Vagina (tissue), 2 donors: ENCODE results near the gene SPECC1L. TPM values are rescaled to one million over a fixed set of nuclear protein-coding genes. Genes with fewer than 3 reads are reported as not detected.
"Not testable (repeated sequence)": the region's sequence is repeated elsewhere in the genome, so short reads cannot be mapped to it uniquely, and the experiment has no call there.

Experiments
- DNase-seq, 2 donors: peaks; one replicate each; pipeline ENCODE4 v3.0.0-alpha.2; 2017; ENCODE audit errors: extremely low spot score in 2 of 2
- H3K27ac ChIP-seq: fragments of 200-600 bp; sonication (generic); one replicate; pipeline ENCODE4 v1.5.1; 2019
- H3K27me3 ChIP-seq: fragments of 200-600 bp; sonication (generic); one replicate; pipeline ENCODE4 v1.5.1; 2019
- H3K36me3 ChIP-seq, 2 donors: fragments of 200-600 bp; sonication (generic); one replicate each; pipeline ENCODE4 v1.5.1; 2017 to 2019
- H3K4me1 ChIP-seq: fragments of 200-600 bp; sonication (generic); one replicate; pipeline ENCODE4 v1.5.1; 2019
- H3K4me3 ChIP-seq, 2 donors: fragments of 200-600 bp; sonication (generic); 1 replicate in 1 of 2; 2 replicates in 1 of 2; pipeline ENCODE4 v1.5.1; 2016 to 2019
- H3K9me3 ChIP-seq: fragments of 200-600 bp; sonication (generic); one replicate; pipeline ENCODE4 v1.5.1; 2019
- POLR2A ChIP-seq, 2 donors: fragments of 450-650 bp; IDR thresholded peaks; one replicate each; pipeline ENCODE4 v1.6.1; 2017; ENCODE audit warnings: antibody characterized with exemption in 2 of 2, mild to moderate bottlenecking in 2 of 2, moderate library complexity in 2 of 2
- POLR2AphosphoS5 ChIP-seq, 2 donors: sonication (generic); formaldehyde crosslinking; IDR thresholded peaks; one replicate each; pipeline ENCODE4 v1.9.0; 2017; ENCODE audit warnings: antibody characterized with exemption in 2 of 2, mild to moderate bottlenecking in 2 of 2, low read depth in 1 of 2; ENCODE audit not compliant: insufficient read depth in 1 of 2
- intact Hi-C: fragments of 100-400 bp; cut with DNase I; formaldehyde crosslinking; loops from one replicate; pipeline ENCODE4 v1.15.1; 2023
- total RNA-seq: library from RNA; depleted of rRNA; stranded (reverse); fragments of >200 nt; gene quantifications from one replicate; pipeline ENCODE4 v1.2.3, GENCODE V29; 2016
- TF ChIP-seq, protein P1 (sequence below), 3 experiments: fragments of 450-650 bp in 2 of 3; fragments of 200-600 bp in 1 of 3; sonication (generic) in 1 of 3; IDR thresholded peaks; one replicate each; pipeline ENCODE4 v1.5.1; 2017 to 2019; ENCODE audit warnings: antibody characterized with exemption in 3 of 3, mild to moderate bottlenecking in 2 of 3, moderate library complexity in 2 of 3

Gene SPECC1L
- total RNA-seq, 1 donor from 2014 or later = 38.8 TPM

DNA sequence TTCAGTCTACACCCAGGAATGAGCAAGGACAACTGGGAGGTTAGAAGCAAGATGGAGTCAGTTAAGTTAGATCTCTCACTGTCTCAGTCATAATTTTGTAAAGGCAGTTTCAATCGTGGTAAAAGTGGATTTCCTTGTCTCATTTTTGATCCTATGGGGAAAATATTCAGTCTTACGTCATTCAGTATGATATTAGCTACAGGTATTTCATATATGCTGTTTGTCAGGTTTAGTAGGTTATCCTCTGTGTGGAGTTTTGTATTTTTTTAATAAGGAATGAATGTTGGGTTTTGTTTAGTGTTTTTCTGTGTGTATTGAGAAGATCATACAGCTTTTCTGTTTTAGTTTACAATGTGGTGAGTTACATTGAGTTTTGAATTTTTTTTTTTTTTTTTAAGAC lies 11.8 kb downstream of the SPECC1L start:
- Histone ChIP-seq H3K4me1 (peaks cover 47% of the 10 kb centered on the region), H3K27me3 (no peaks in the 10 kb centered on the region), H3K4me3 (no peak overlapping the region), H3K27ac (no peak overlapping the region), H3K36me3 (no peaks in the 10 kb centered on the region), H3K9me3 (no peaks in the 10 kb centered on the region)
- DNase-seq = no peak
- TF ChIP-seq, protein P1, sequence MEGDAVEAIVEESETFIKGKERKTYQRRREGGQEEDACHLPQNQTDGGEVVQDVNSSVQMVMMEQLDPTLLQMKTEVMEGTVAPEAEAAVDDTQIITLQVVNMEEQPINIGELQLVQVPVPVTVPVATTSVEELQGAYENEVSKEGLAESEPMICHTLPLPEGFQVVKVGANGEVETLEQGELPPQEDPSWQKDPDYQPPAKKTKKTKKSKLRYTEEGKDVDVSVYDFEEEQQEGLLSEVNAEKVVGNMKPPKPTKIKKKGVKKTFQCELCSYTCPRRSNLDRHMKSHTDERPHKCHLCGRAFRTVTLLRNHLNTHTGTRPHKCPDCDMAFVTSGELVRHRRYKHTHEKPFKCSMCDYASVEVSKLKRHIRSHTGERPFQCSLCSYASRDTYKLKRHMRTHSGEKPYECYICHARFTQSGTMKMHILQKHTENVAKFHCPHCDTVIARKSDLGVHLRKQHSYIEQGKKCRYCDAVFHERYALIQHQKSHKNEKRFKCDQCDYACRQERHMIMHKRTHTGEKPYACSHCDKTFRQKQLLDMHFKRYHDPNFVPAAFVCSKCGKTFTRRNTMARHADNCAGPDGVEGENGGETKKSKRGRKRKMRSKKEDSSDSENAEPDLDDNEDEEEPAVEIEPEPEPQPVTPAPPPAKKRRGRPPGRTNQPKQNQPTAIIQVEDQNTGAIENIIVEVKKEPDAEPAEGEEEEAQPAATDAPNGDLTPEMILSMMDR (IDR thresholded peaks at IDR 0.05) = no peak
- TF ChIP-seq POLR2AphosphoS5 (IDR thresholded peaks at IDR 0.05; ENCODE audit: insufficient read depth in 1 of 2, low read depth in 1 of 2) = no peak
- no peak for TF ChIP-seq POLR2A (IDR thresholded peaks at IDR 0.05)
- intact Hi-C loops = no loop called here

DNA sequence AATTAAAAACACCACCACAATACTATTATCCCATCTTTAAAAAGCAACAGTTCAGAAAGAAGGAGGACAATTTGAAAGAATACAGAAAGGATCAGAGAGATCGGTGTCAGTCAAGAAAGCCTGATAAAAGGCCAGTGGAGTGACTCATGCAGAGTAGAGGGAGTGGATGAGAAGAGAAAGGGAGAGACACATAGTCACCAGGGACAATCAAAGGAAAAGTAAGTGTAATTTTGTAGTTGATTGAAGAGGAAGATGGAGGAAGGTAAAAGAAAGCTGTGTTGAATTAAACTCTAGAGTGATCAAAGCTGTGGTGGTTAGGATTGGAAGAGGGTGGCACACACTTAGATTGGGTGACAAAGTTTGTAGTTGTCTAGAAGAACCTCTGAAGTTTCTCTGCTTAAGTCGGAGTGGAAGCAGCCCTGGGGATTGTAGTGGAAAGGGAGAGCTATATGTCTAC lies 14.1 kb downstream of the SPECC1L start:
- Histone ChIP-seq H3K27me3 (no peaks in the 10 kb centered on the region), H3K9me3 (no peaks in the 10 kb centered on the region), H3K27ac (no peak overlapping the region), H3K4me3 (no peak overlapping the region), H3K4me1 (peaks cover 68% of the 10 kb centered on the region), H3K36me3 (no peaks in the 10 kb centered on the region)
- DNase-seq = no peak
- no peak for TF ChIP-seq POLR2A (IDR thresholded peaks at IDR 0.05)
- no peak for TF ChIP-seq POLR2AphosphoS5 (IDR thresholded peaks at IDR 0.05; ENCODE audit: insufficient read depth in 1 of 2, low read depth in 1 of 2)
- TF ChIP-seq, protein P1 (IDR thresholded peaks at IDR 0.05) = no peak
- intact Hi-C loops = no loop called here

DNA sequence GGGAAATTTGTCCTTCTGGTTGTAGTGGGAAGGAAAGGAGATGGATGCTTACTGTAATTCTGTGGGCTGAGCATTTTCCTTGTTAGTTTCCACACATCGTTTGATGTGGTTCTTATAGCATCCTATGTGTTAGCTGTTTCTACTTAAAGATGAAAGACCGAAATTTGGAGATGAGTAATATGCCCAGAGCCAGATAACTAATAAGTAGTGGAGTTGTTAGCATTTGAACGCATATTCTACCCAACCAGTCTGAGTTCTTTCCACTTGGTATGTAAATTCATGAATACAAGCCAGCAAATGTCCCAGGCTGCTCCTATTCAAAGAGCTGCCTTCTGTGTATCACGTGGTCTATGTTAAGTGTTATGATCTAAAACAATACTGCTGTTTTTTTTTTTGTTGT lies 14.6 kb downstream of the SPECC1L start:
- TF ChIP-seq POLR2AphosphoS5 (IDR thresholded peaks at IDR 0.05; ENCODE audit: insufficient read depth in 1 of 2, low read depth in 1 of 2) = no peak
- no peak for TF ChIP-seq POLR2A (IDR thresholded peaks at IDR 0.05)
- TF ChIP-seq, protein P1 (IDR thresholded peaks at IDR 0.05) = no peak
- intact Hi-C loops = no loop called here
- H3K36me3 ChIP-seq = no peaks in the 10 kb centered on the region
- no peak for DNase-seq
- H3K4me3 ChIP-seq = no peak overlapping the region
- H3K27me3 ChIP-seq = no peaks in the 10 kb centered on the region
- no peak overlapping the region for H3K27ac ChIP-seq
- H3K9me3 ChIP-seq = no peaks in the 10 kb centered on the region
- peaks cover 73% of the 10 kb centered on the region for H3K4me1 ChIP-seq

DNA sequence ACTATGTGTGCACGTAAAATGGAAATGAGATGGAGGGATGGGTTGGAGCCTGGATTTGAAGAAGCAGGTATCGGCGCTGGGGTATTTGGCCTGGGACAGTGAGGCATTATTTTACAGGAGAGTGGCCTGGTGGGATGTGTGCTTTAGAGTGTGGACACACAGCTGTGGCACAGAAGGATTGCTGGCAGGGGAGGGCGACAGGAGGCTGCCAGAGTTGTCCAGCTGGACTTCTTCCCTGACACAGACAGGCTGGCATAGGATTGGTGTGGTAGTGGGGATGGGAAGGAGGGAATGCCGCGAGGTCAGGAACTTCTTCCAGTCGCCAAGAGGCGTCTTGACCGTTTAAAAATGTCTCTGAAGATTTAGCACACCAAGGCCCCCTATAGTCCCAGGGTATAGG lies 16.6 kb downstream of the SPECC1L start:
- DNase-seq, H3K36me3 ChIP-seq, H3K4me3 ChIP-seq, H3K9me3 ChIP-seq, intact Hi-C loops, H3K27ac ChIP-seq, H3K27me3 ChIP-seq: not testable (repeated sequence)
- H3K4me1 ChIP-seq = peaks cover 79% of the 10 kb centered on the region

DNA sequence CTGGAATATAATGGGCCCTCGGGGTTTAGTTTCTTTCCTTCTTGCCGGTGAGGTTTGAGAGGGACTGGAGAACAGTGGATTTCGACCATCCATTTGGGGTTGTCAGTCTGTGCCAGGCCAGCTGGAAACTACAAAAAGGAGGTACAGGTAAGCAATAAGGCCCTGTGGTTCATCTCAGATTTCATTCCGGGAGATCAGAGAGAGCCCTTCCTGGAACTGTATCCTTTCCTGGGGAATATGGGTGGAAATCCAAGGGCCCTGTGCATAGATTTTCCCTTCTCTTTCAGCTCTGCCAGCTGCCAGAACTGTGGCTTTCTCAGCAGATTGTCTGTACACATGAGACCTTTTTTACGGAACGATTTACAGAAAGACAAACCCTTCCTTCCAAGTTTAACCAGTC lies 17.2 kb downstream of the SPECC1L start:
- intact Hi-C loops, DNase-seq, H3K4me3 ChIP-seq, H3K27ac ChIP-seq, H3K9me3 ChIP-seq, H3K36me3 ChIP-seq, H3K27me3 ChIP-seq: not testable (repeated sequence)
- peaks cover 73% of the 10 kb centered on the region for H3K4me1 ChIP-seq

DNA sequence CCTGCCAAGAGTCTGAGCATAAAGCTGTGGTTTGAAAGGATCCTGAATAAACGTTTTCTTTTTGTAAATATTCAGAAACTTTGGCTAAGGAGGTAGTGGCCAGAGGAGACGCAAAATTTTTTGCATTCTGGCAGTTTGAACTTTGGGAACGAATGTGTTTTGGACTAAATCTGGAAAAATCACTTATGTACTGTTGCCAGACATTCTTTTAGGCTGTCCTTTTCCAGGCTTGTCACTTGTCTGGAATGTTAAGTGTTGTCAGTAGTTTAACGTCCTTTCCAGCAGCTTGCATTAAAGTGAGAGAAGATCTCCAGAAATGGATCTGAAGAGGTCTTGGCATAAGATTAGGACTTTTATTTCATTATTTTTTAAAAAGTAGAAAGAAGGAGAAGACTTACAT lies 18.5 kb downstream of the SPECC1L start:
- intact Hi-C loops = no loop called here
- H3K4me3 ChIP-seq = no peak overlapping the region
- no peaks in the 10 kb centered on the region for H3K36me3 ChIP-seq
- H3K27me3 ChIP-seq = no peaks in the 10 kb centered on the region
- no peaks in the 10 kb centered on the region for H3K9me3 ChIP-seq
- TF ChIP-seq, protein P1 (IDR thresholded peaks at IDR 0.05) = no peak
- TF ChIP-seq POLR2A (IDR thresholded peaks at IDR 0.05) = no peak
- TF ChIP-seq POLR2AphosphoS5 (IDR thresholded peaks at IDR 0.05; ENCODE audit: insufficient read depth in 1 of 2, low read depth in 1 of 2) = no peak
- H3K4me1 ChIP-seq = peaks cover 71% of the 10 kb centered on the region
- H3K27ac ChIP-seq = peak overlapping the region; percentile 61
- DNase-seq = no peak
